H1 (cell line): Measurements from ENCODE around the gene ZCCHC10. TPM values are rescaled to one million over a fixed set of nuclear protein-coding genes. Genes with fewer than 3 reads are reported as not detected.

ENCODE experiments used
- ASH2L ChIP-seq: fragments of 200-600, 300-600 bp; sonication (generic); IDR thresholded peaks from one replicate; pipeline ENCODE4 v1.7.1; 2017; ENCODE audit warnings: low read length
- BACH1 ChIP-seq: IDR thresholded peaks from 2 replicates; pipeline ENCODE4 v1.6.1; 2012; ENCODE audit warnings: low read length, improper control_type of control experiment
- CEBPB ChIP-seq: IDR thresholded peaks from 2 replicates; pipeline ENCODE4 v1.6.1; 2012; ENCODE audit warnings: low read depth, low read length
- CREB1 ChIP-seq: IDR thresholded peaks from 2 replicates; pipeline ENCODE4 v1.6.1; 2012; ENCODE audit warnings: inconsistent platforms
- EP300 ChIP-seq, 2 experiments: IDR thresholded peaks; 1 replicate in 1 of 2; 2 replicates in 1 of 2; pipeline ENCODE4 v1.6.1; 2011 to 2012; ENCODE audit warnings: low read depth in 2 of 2, low read length in 2 of 2, mild to moderate bottlenecking in 2 of 2, borderline replicate concordance in 1 of 2, inconsistent platforms in 1 of 2, moderate library complexity in 1 of 2
- FOSL1 ChIP-seq: IDR thresholded peaks from 2 replicates; pipeline ENCODE4 v1.6.1; 2011; ENCODE audit warnings: mild to moderate bottlenecking, low read depth, low read length, moderate library complexity; ENCODE audit not compliant: insufficient read depth
- GTF2F1 ChIP-seq: IDR thresholded peaks from 2 replicates; pipeline ENCODE4 v1.6.1; 2012; ENCODE audit warnings: low read depth, low read length, improper control_type of control experiment, borderline replicate concordance
- HDAC2 ChIP-seq, 2 experiments: fragments of 300-600 bp in 1 of 2; sonication (generic) in 1 of 2; IDR thresholded peaks; 2 replicates each; pipeline ENCODE4 v1.6.1; 2011 to 2012; ENCODE audit warnings: low read depth in 2 of 2, low read length in 2 of 2, mild to moderate bottlenecking in 2 of 2, moderate library complexity in 2 of 2, borderline replicate concordance in 1 of 2, inconsistent platforms in 1 of 2
- JUND ChIP-seq: IDR thresholded peaks from 2 replicates; pipeline ENCODE4 v1.6.1; 2011; ENCODE audit warnings: mild to moderate bottlenecking, improper control_type of control experiment, low read length
- PHF8 ChIP-seq: fragments of 200-600 bp; sonication (generic); conservative IDR thresholded peaks from 2 replicates; pipeline ENCODE4 v1.7.1; 2012; ENCODE audit warnings: low read depth, mild to moderate bottlenecking, inconsistent platforms, low read length, moderate library complexity
- POLR2A ChIP-seq, 2 experiments: IDR thresholded peaks; 1 replicate in 1 of 2; 2 replicates in 1 of 2; pipeline ENCODE4 v1.6.1; 2011; ENCODE audit warnings: low read depth in 2 of 2, low read length in 2 of 2, mild to moderate bottlenecking in 2 of 2; ENCODE audit errors: control extremely low read depth in 1 of 2
- SIX5 ChIP-seq: IDR thresholded peaks from 2 replicates; pipeline ENCODE4 v1.6.1; 2011; ENCODE audit warnings: mild to moderate bottlenecking, low read depth, low read length
- SP1 ChIP-seq: IDR thresholded peaks from 2 replicates; pipeline ENCODE4 v1.6.1; 2011; ENCODE audit warnings: low read depth, low read length
- SRF ChIP-seq: IDR thresholded peaks from 2 replicates; pipeline ENCODE4 v1.6.1; 2011; ENCODE audit warnings: mild to moderate bottlenecking, low read depth, low read length, moderate library complexity
- TAF1 ChIP-seq: IDR thresholded peaks from 2 replicates; pipeline ENCODE4 v1.6.1; 2011; ENCODE audit warnings: mild to moderate bottlenecking, low read depth, low read length
- TBP ChIP-seq: IDR thresholded peaks from 2 replicates; pipeline ENCODE4 v1.6.1; 2011; ENCODE audit warnings: low read depth, low read length, improper control_type of control experiment
- TEAD4 ChIP-seq: IDR thresholded peaks from 2 replicates; pipeline ENCODE4 v1.6.1; 2012; ENCODE audit warnings: low read depth, low read length, inconsistent platforms, mixed read lengths
- polyA plus RNA-seq, 7 experiments: library from polyadenylated mRNA; depleted of rRNA in 3 of 7; stranded (reverse) in 5 of 7; unstranded in 2 of 7; fragments of >200 nt in 5 of 7; fragments of 200-250 nt in 2 of 7; gene quantifications; 1 replicate in 5 of 7; 2 replicates in 1 of 7; 4 replicates in 1 of 7; pipeline versions ENCODE4 v1.2.1 to v1.2.3, GENCODE V29; 2011 to 2013; ENCODE audit warnings: missing spikeins in 2 of 7, mixed read lengths in 2 of 7
- total RNA-seq: library from RNA; stranded (reverse); fragmentation: NEBNext Ultra II Directional; extraction: Animal tissue kit (Norgen Biotek cat#: 25700); gene quantifications from 2 replicates; pipeline ENCODE4 v1.2.1, GENCODE V29; 2021
- TF ChIP-seq, protein P1 (sequence below): IDR thresholded peaks from 2 replicates; pipeline ENCODE4 v1.6.1; 2012; ENCODE audit warnings: inconsistent platforms
- TF ChIP-seq, protein P2 (sequence below): IDR thresholded peaks from 2 replicates; pipeline ENCODE4 v1.6.1; 2012; ENCODE audit warnings: low read length, inconsistent platforms
- TF ChIP-seq, protein P3 (sequence below): IDR thresholded peaks from 2 replicates; pipeline ENCODE4 v1.6.1; 2011; ENCODE audit warnings: low read depth, mild to moderate bottlenecking, low read length; ENCODE audit not compliant: insufficient read depth
- TF ChIP-seq, protein P4 (sequence below): IDR thresholded peaks from 2 replicates; pipeline ENCODE4 v1.6.1; 2012; ENCODE audit warnings: inconsistent platforms

ZCCHC10 gene
- total and polyA plus RNA-seq, 2 of the 8 experiments (the other 6 are each of a cell fraction or from before 2014, with no cell fraction given): 22.4 to 32.9 TPM

DNA sequence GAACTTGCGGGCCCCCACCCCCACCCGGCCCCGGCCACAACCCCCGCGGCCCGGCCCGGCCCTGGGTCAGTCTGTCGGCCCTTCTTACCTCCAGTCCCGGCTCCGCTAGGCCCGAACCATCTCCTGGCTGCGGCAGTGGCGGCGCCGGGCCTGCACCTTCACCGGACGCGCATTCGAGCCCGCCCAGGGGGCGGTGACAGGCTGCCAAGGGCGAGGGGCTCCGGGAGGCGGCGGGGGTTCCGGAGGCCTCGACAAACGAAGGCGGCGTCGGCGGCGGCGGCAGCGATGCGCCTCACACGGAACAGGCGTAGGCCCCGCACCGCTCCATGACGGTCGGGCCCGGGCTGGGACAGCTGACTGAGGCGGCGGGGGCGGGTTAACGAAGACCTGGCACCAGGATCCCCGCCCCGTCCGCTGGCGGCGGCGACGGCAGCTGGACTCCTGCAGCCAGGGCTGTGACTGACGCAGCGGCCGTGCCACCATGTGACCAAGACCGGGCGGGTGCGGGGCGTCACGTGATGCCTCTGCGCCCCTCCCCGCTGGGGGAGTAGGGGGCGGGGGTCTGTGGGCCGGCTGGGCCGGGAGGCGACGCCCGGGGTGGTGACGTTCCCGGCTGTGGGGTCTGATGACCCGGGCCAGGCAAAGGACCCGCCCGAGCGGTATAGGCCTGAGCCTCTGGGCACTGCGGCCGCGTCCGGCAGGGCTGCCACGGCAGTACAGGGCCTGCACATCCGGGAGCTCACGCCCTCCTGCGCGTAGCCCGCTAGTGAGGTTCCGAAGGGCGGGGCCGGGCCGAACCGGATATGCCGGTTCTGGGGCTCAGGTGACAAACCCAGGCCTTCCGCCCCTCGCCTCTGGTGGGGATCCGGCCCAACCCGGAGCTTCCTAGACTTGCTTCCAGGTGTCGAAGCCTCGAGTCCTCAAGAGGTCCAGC, 62.9 kb downstream of the ZCCHC10 start, which contains the start of gene AFF4 (continued):
- TF ChIP-seq, protein P1, sequence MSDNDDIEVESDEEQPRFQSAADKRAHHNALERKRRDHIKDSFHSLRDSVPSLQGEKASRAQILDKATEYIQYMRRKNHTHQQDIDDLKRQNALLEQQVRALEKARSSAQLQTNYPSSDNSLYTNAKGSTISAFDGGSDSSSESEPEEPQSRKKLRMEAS: peak; percentile 86
- peak; percentile 43 to 93 for TF ChIP-seq POLR2A (IDR thresholded peaks at IDR 0.05; ENCODE audit: control extremely low read depth in 1 of 2, low read depth in 2 of 2, low read length in 2 of 2)
- no peak for TF ChIP-seq SRF
- no peak for TF ChIP-seq SP1
- no peak for TF ChIP-seq BACH1
- peak; percentile 26 to 74; a peak in 2 of 3 replicates for TF ChIP-seq EP300 (IDR thresholded peaks at IDR 0.05; ENCODE audit: borderline replicate concordance in 1 of 2, low read depth in 2 of 2, low read length in 2 of 2)
- TF ChIP-seq, protein P2, sequence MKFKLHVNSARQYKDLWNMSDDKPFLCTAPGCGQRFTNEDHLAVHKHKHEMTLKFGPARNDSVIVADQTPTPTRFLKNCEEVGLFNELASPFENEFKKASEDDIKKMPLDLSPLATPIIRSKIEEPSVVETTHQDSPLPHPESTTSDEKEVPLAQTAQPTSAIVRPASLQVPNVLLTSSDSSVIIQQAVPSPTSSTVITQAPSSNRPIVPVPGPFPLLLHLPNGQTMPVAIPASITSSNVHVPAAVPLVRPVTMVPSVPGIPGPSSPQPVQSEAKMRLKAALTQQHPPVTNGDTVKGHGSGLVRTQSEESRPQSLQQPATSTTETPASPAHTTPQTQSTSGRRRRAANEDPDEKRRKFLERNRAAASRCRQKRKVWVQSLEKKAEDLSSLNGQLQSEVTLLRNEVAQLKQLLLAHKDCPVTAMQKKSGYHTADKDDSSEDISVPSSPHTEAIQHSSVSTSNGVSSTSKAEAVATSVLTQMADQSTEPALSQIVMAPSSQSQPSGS: no peak
- peak; percentile 86 for TF ChIP-seq PHF8
- TF ChIP-seq CEBPB: no peak
- TF ChIP-seq JUND: peak; percentile 64; the same call in 1 of the 2 replicates
- TF ChIP-seq FOSL1: no peak
- peak; percentile 84; the same call in 1 of the 2 replicates for TF ChIP-seq GTF2F1
- TF ChIP-seq SIX5: no peak
- TF ChIP-seq, protein P3, sequence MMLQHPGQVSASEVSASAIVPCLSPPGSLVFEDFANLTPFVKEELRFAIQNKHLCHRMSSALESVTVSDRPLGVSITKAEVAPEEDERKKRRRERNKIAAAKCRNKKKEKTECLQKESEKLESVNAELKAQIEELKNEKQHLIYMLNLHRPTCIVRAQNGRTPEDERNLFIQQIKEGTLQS: peak; percentile 99
- no peak for TF ChIP-seq TEAD4
- TF ChIP-seq HDAC2 (IDR thresholded peaks at IDR 0.05; ENCODE audit: borderline replicate concordance in 1 of 2, low read depth in 2 of 2, low read length in 2 of 2): no peak
- TF ChIP-seq, protein P4, sequence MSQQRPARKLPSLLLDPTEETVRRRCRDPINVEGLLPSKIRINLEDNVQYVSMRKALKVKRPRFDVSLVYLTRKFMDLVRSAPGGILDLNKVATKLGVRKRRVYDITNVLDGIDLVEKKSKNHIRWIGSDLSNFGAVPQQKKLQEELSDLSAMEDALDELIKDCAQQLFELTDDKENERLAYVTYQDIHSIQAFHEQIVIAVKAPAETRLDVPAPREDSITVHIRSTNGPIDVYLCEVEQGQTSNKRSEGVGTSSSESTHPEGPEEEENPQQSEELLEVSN: peak; percentile 46; the same call in 1 of the 2 replicates
- TF ChIP-seq TAF1: peak; percentile 82
- peak; percentile 76 for TF ChIP-seq ASH2L
- peak; percentile 73; the same call in 1 of the 2 replicates for TF ChIP-seq CREB1
- peak; percentile 86 for TF ChIP-seq TBP
